ENCODE measurements around the gene CNIH3.
"Not testable (repeated sequence)": the region's sequence is repeated elsewhere in the genome, so short reads cannot be mapped to it uniquely, and the experiment has no call there.

The CNIH3 gene

DNA sequence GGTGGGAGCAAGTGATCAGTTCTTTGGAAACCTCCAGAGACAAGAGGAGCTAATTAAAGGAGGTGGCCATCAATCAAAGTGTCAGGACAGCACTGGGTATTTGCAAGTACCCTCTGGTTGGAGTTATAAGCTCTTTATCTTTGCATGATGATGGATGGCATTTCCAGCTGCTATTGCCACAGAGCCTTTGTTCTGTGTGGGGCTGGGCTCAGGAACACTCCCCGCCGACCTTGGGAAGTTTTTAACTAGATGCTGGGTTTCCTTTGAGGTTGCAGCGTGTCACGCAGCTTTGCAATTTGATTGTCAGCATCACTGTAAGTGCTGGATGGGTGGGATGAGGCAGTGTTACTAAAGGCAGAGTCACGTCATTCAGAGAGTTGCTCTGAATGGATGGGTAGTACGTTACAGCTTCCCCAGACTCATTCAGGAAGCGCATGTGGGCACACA is 68.9 kb downstream of the CNIH3 start:
- Histone ChIP-seq H3K9me3 (ENCODE audit: control insufficient read depth in 2 of 2, low read length in 2 of 2) (peaks cover 0 to 4% of the 10 kb centered on the region in 2 donors), H3K36me3 (ENCODE audit: control insufficient read depth in 2 of 2, insufficient read depth in 2 of 2, low read length in 2 of 2) (no peaks in the 10 kb centered on the region), H3K9ac (ENCODE audit: low read length in 2 of 2) (no peak overlapping the region), H3K27me3 (ENCODE audit: control insufficient read depth in 1 of 2, insufficient read depth in 2 of 2, low read length in 2 of 2) (peaks cover 0 to 2% of the 10 kb centered on the region in 2 donors), H3K4me1 (ENCODE audit: control insufficient read depth, insufficient read depth, low read length) (no peaks in the 10 kb centered on the region), H3K4me3 (ENCODE audit: low read length in 2 of 2) (no peak overlapping the region), H3K27ac (ENCODE audit: low read length) (no peak overlapping the region)

DNA sequence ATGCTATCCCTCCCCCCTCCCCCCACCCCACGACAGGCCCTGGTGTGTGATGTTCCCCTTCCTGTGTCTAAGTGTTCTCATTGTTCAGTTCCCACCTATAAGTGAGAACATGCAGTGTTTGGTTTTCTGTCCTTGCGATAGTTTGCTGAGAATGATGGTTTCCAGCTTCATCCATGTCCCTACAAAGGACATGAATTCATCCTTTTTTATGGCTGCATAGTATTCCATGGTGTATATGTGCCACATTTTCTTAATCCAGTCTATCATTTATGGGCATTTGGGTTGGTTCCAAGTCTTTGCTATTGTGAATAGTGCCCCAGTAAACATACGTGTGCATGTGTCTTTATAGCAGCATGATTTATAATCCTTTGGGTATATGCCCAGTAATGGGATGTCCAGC is 70.0 kb downstream of the CNIH3 start:
- not testable (repeated sequence) for H3K4me3 ChIP-seq (ENCODE audit: low read length in 2 of 2); H3K27me3 ChIP-seq (ENCODE audit: control insufficient read depth in 1 of 2, insufficient read depth in 2 of 2, low read length in 2 of 2); H3K27ac ChIP-seq (ENCODE audit: low read length); H3K9ac ChIP-seq (ENCODE audit: low read length in 2 of 2); H3K36me3 ChIP-seq (ENCODE audit: control insufficient read depth in 2 of 2, insufficient read depth in 2 of 2, low read length in 2 of 2); H3K4me1 ChIP-seq (ENCODE audit: control insufficient read depth, insufficient read depth, low read length); H3K9me3 ChIP-seq (ENCODE audit: control insufficient read depth in 2 of 2, low read length in 2 of 2)

DNA sequence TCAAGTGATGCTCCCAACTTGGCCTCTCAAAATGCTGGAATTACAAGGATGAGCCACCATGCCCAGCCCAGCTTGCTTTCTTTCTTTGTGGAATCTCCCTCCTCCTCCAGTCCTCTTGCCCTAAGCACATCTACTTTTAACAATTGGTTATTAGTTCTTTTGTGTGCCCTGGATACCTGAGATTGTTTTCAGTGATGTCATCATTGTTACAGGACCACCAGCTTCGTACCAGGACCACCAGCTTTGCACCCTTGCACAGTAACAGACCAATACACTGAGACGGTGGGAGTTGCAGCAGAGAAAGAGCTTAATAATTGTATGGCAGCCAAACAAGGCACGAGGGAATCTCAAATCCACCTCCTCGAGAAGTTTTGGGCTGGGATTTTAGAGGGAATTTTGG is 71.3 kb downstream of the CNIH3 start:
- no peaks in the 10 kb centered on the region for H3K4me1 ChIP-seq (ENCODE audit: control insufficient read depth, insufficient read depth, low read length)
- no peak overlapping the region for H3K27ac ChIP-seq (ENCODE audit: low read length)
- no peak overlapping the region for H3K9ac ChIP-seq (ENCODE audit: low read length in 2 of 2)
- no peaks in the 10 kb centered on the region for H3K36me3 ChIP-seq (ENCODE audit: control insufficient read depth in 2 of 2, insufficient read depth in 2 of 2, low read length in 2 of 2)
- no peaks in the 10 kb centered on the region for H3K27me3 ChIP-seq (ENCODE audit: control insufficient read depth in 1 of 2, insufficient read depth in 2 of 2, low read length in 2 of 2)
- H3K9me3 ChIP-seq (ENCODE audit: control insufficient read depth in 2 of 2, low read length in 2 of 2), result peaks cover 0 to 4% of the 10 kb centered on the region in 2 donors
- no peak overlapping the region for H3K4me3 ChIP-seq (ENCODE audit: low read length in 2 of 2)

DNA sequence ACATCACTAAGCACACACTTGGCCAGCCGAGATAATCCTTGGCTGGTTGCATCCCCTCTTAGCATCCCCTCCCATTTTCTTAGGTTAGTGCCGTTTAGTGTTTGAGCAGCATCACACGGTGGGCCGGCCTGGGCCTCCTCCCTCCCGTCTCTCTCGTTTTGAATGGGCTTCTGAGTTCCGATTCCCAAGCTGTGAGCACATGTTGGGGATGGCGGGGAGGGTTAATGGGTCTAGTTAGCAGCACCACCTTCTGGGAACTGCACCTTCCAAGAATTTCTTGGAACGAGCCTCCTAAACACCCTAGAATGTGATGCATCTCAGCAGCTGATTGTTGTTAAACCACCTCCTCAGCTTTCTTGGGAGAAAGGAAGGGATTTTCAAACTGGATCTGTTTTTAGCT is 73.3 kb downstream of the CNIH3 start:
- H3K27me3 ChIP-seq (ENCODE audit: control insufficient read depth in 1 of 2, insufficient read depth in 2 of 2, low read length in 2 of 2), result no peaks in the 10 kb centered on the region
- H3K9me3 ChIP-seq (ENCODE audit: control insufficient read depth in 2 of 2, low read length in 2 of 2), result peaks cover 0 to 4% of the 10 kb centered on the region in 2 donors
- no peak overlapping the region for H3K9ac ChIP-seq (ENCODE audit: low read length in 2 of 2)
- H3K36me3 ChIP-seq (ENCODE audit: control insufficient read depth in 2 of 2, insufficient read depth in 2 of 2, low read length in 2 of 2), result no peaks in the 10 kb centered on the region
- H3K4me3 ChIP-seq (ENCODE audit: low read length in 2 of 2), result no peak overlapping the region
- no peak overlapping the region for H3K27ac ChIP-seq (ENCODE audit: low read length)
- H3K4me1 ChIP-seq (ENCODE audit: control insufficient read depth, insufficient read depth, low read length), result no peaks in the 10 kb centered on the region

DNA sequence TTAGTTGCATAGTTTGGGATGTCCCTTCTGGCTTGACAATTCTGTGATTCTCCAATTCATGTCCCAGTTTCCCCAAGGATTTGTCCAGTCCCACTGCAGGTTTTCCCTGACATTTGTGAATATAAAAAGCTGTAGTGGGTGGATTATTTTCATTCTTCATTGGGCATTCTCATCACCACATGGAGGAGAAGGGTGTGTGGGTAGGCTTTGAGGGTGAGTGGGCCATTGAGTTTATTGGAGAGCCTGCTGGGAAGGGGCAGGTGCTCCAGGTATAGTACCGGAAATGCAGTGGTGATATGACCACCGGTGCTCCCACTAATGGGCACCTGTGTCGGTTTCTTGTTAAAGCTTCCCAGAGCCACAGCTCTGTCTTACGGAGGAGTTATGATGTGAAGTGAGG is 74.5 kb downstream of the CNIH3 start:
- no peaks in the 10 kb centered on the region for H3K36me3 ChIP-seq (ENCODE audit: control insufficient read depth in 2 of 2, insufficient read depth in 2 of 2, low read length in 2 of 2)
- no peak overlapping the region for H3K9ac ChIP-seq (ENCODE audit: low read length in 2 of 2)
- no peaks in the 10 kb centered on the region for H3K4me1 ChIP-seq (ENCODE audit: control insufficient read depth, insufficient read depth, low read length)
- no peak overlapping the region for H3K4me3 ChIP-seq (ENCODE audit: low read length in 2 of 2)
- H3K27me3 ChIP-seq (ENCODE audit: control insufficient read depth in 1 of 2, insufficient read depth in 2 of 2, low read length in 2 of 2), result no peaks in the 10 kb centered on the region
- no peak overlapping the region for H3K27ac ChIP-seq (ENCODE audit: low read length)
- peaks cover 0 to 4% of the 10 kb centered on the region in 2 donors for H3K9me3 ChIP-seq (ENCODE audit: control insufficient read depth in 2 of 2, low read length in 2 of 2)

DNA sequence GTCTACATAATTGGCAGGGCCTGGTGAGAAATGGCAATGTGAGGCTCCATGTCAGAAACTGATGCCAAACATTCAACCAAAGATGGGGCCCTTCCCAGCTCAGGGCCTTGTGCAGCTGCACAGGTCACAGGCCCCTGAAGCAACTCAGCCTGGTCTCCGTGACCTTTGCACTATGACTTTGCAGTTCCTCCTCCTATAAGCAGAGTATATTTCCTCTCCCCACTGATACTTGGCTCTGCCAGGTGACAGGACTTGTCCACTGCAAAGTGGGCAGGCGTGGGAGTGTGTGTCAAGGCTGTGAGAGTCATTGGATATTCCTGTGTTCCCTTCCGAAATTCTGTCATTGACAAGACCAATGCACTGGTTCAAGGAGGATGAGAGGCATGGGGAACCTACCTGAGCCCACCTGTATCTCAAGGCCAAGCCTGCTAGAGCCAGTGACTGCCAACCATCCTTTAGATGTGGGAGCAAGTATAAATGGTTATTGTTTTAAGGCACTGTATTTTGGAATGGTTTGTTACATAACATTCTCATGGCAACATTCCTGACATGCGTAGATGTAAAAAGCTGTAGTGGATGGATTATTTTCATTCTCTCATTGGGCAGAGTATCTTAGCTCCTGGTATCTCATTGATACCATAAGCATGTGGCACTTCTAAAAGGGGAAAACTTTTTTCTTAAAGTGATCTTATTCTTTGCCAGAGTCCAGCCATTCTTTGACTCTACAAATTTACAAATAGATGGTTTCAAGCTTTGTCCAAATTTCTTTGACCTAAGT is 75.2 kb downstream of the CNIH3 start:
- Histone ChIP-seq H3K9me3 (ENCODE audit: control insufficient read depth in 2 of 2, low read length in 2 of 2) (peaks cover 0 to 4% of the 10 kb centered on the region in 2 donors), H3K4me1 (ENCODE audit: control insufficient read depth, insufficient read depth, low read length) (no peaks in the 10 kb centered on the region), H3K27me3 (ENCODE audit: control insufficient read depth in 1 of 2, insufficient read depth in 2 of 2, low read length in 2 of 2) (no peaks in the 10 kb centered on the region), H3K9ac (ENCODE audit: low read length in 2 of 2) (no peak overlapping the region), H3K4me3 (ENCODE audit: low read length in 2 of 2) (no peak overlapping the region), H3K36me3 (ENCODE audit: control insufficient read depth in 2 of 2, insufficient read depth in 2 of 2, low read length in 2 of 2) (no peaks in the 10 kb centered on the region), H3K27ac (ENCODE audit: low read length) (no peak overlapping the region)

DNA sequence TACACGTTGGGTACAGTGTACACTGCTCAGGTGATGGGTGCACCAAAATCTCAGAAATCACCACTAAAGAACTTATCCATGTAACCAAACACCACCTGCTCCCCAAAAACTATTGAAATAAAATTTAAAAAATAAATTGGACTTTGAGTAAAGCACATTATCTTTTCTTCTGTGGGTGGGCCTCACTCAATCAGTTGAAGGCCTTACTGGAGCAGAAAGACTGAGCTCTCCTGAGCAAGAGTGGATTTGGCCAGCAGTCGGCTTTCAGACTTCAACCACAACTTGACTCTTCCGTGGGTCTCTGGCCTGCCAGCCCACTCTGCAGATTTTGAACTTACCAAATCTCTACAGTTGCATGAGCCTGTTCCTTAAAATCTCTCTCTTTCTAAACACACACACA is 78.9 kb downstream of the CNIH3 start:
- Histone ChIP-seq H3K4me1 (ENCODE audit: control insufficient read depth, insufficient read depth, low read length) (no peaks in the 10 kb centered on the region), H3K27ac (ENCODE audit: low read length) (no peak overlapping the region), H3K4me3 (ENCODE audit: low read length in 2 of 2) (no peak overlapping the region), H3K36me3 (ENCODE audit: control insufficient read depth in 2 of 2, insufficient read depth in 2 of 2, low read length in 2 of 2) (no peaks in the 10 kb centered on the region), H3K9ac (ENCODE audit: low read length in 2 of 2) (no peak overlapping the region), H3K9me3 (ENCODE audit: control insufficient read depth in 2 of 2, low read length in 2 of 2) (no peaks in the 10 kb centered on the region), H3K27me3 (ENCODE audit: control insufficient read depth in 1 of 2, insufficient read depth in 2 of 2, low read length in 2 of 2) (no peaks in the 10 kb centered on the region)

DNA sequence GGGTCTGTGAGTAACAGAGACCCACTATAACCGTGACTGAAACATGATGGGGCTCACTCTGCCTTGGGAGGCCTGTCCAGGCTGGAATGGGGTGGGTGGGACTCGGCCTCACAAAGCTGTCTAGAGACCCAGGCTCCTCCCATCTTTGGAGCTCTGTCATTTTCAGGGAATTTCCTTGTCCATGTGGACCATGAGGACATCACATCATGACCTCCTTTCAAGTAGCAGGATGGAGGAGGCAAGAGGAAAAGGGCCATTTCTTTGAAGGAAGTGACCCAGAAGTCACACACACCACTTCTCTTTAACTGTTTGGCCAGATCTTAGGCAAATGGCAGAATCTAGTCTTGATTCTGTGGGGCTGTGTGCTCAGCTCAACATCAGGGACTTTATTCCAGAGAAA is 79.9 kb downstream of the CNIH3 start:
- Histone ChIP-seq H3K9ac (ENCODE audit: low read length in 2 of 2) (no peak overlapping the region), H3K27me3 (ENCODE audit: control insufficient read depth in 1 of 2, insufficient read depth in 2 of 2, low read length in 2 of 2) (no peaks in the 10 kb centered on the region), H3K27ac (ENCODE audit: low read length) (no peak overlapping the region), H3K9me3 (ENCODE audit: control insufficient read depth in 2 of 2, low read length in 2 of 2) (no peaks in the 10 kb centered on the region), H3K36me3 (ENCODE audit: control insufficient read depth in 2 of 2, insufficient read depth in 2 of 2, low read length in 2 of 2) (no peaks in the 10 kb centered on the region), H3K4me3 (ENCODE audit: low read length in 2 of 2) (no peak overlapping the region), H3K4me1 (ENCODE audit: control insufficient read depth, insufficient read depth, low read length) (no peaks in the 10 kb centered on the region)

DNA sequence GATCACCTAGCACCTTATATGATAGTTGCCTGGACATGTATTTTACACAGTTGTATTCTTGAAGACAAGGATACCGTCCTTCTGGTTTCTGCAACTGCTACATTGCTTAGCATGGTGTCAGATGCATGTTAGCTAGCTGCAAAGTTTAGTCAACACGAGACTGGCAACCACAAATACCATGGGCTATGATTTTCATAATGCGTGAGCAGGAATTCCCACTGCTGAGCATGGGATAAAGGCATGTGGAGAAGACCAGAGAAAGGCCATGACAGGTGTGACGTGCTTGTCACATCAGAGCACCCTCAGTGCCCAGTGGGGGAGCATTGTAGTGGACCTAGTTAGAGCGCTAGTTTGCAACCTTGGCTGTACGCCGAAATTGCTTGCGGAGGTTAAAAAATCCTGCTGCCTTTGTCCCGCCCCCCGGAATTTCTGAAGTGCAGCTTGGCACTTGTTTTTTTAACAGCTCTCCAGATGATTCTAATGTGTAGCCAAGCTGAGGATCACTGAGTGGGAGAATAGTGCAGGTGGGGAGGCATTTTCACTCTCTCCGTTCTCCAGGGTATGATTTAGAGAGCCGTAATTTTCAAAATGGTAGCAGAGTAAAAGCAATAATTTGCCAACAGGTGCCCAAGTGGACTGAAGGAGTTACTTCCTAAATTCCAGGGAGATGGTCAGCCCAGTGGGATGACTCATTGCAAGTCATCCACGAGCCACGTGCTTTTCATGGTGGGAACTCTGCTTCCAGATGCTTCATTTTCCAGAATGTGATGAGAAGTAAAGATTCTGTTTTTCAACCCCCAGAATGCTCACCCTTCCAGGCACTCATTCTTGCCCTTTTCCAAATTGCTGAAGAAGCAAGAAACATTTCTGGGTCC is 81.0 kb downstream of the CNIH3 start:
- Histone ChIP-seq H3K4me1 (ENCODE audit: control insufficient read depth, insufficient read depth, low read length) (no peaks in the 10 kb centered on the region), H3K9ac (ENCODE audit: low read length in 2 of 2) (no peak overlapping the region), H3K27ac (ENCODE audit: low read length) (no peak overlapping the region), H3K9me3 (ENCODE audit: control insufficient read depth in 2 of 2, low read length in 2 of 2) (no peaks in the 10 kb centered on the region), H3K36me3 (ENCODE audit: control insufficient read depth in 2 of 2, insufficient read depth in 2 of 2, low read length in 2 of 2) (no peaks in the 10 kb centered on the region), H3K27me3 (ENCODE audit: control insufficient read depth in 1 of 2, insufficient read depth in 2 of 2, low read length in 2 of 2) (no peaks in the 10 kb centered on the region), H3K4me3 (ENCODE audit: low read length in 2 of 2) (no peak overlapping the region)

DNA sequence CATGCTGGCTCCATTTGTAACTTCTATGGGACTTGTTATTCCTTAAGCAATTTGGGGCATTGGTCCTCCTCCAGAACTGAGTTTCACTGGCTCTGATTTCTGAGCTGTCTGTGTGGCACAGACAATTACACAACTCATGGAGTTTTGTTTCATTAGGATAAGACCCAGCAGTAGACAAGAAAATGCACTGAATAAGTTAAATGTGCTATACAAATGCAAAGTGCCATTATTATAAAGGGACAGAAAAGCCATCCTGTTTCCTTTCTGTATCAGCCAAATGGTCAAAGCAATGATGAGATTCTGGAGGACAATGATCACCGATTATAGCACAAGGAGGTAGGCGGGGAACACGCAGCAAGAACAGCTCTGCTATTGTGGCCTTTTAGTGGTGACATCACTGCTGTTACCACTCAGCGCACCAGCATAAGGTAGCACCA is 81.9 kb downstream of the CNIH3 start:
- Histone ChIP-seq H3K4me3 (ENCODE audit: low read length in 2 of 2) (no peak overlapping the region), H3K36me3 (ENCODE audit: control insufficient read depth in 2 of 2, insufficient read depth in 2 of 2, low read length in 2 of 2) (no peaks in the 10 kb centered on the region), H3K9ac (ENCODE audit: low read length in 2 of 2) (no peak overlapping the region), H3K27ac (ENCODE audit: low read length) (no peak overlapping the region), H3K27me3 (ENCODE audit: control insufficient read depth in 1 of 2, insufficient read depth in 2 of 2, low read length in 2 of 2) (no peaks in the 10 kb centered on the region), H3K4me1 (ENCODE audit: control insufficient read depth, insufficient read depth, low read length) (no peaks in the 10 kb centered on the region), H3K9me3 (ENCODE audit: control insufficient read depth in 2 of 2, low read length in 2 of 2) (no peaks in the 10 kb centered on the region)

All from stomach smooth muscle (tissue), 2 donors.